Measurements from ENCODE around the gene RPL27. TPM values are rescaled to one million over a fixed set of nuclear protein-coding genes. Genes with fewer than 3 reads are reported as not detected.

The RPL27 gene
- total and polyA plus RNA-seq, 7 donors, result 1,576 to 4,569 (median 2,828) TPM

GRCh38 chr17:43014649-43015542 lies 16.7 kb downstream of the RPL27 start:
- Histone ChIP-seq H3K27ac (peak overlapping the region; percentile 43 to 67 (median 54)), H3K36me3 (peaks cover 10 to 63% (median 34%) of the 10 kb centered on the region in 4 donors), H3K4me1 (peaks cover 0 to 32% (median 29%) of the 10 kb centered on the region in 4 donors), H3K27me3 (no peaks in the 10 kb centered on the region), H3K4me3 (no peak overlapping the region), H3K9me3 (no peaks in the 10 kb centered on the region)
- intact Hi-C loops (cut with DNase I), result no loop called here
- WGBS, 2 donors, result 79 to 80% methylated on average over 8 of the region's 8 CpGs
- DNase-seq, result peak; percentile 24
- no peak for TF ChIP-seq EP300 (IDR thresholded peaks at IDR 0.05)
- TF ChIP-seq CTCF (IDR thresholded peaks at IDR 0.05), result no peak
- TF ChIP-seq POLR2AphosphoS5 (IDR thresholded peaks at IDR 0.05), result no peak
- no peak for TF ChIP-seq POLR2A (IDR thresholded peaks at IDR 0.05)

GRCh38 chr17:43015579-43015978 lies 17.4 kb downstream of the RPL27 start:
- Histone ChIP-seq H3K27ac (peak overlapping the region; percentile 43 to 67 (median 54)), H3K4me3 (no peak overlapping the region), H3K4me1 (peaks cover 0 to 34% (median 32%) of the 10 kb centered on the region in 4 donors), H3K36me3 (peaks cover 10 to 63% (median 34%) of the 10 kb centered on the region in 4 donors), H3K9me3 (no peaks in the 10 kb centered on the region), H3K27me3 (no peaks in the 10 kb centered on the region)
- peak; percentile 80 for DNase-seq
- intact Hi-C loops (cut with DNase I), result no loop called here
- TF ChIP-seq POLR2A (IDR thresholded peaks at IDR 0.05), result no peak
- TF ChIP-seq POLR2AphosphoS5 (IDR thresholded peaks at IDR 0.05), result peak in 2 of 4 donors; percentile 31
- TF ChIP-seq EP300 (IDR thresholded peaks at IDR 0.05), result no peak
- TF ChIP-seq CTCF (IDR thresholded peaks at IDR 0.05), result no peak
- 80 to 82% methylated on average over 9 of the region's 9 CpGs for WGBS, 2 donors

GRCh38 chr17:43016216-43016615 lies 18.0 kb downstream of the RPL27 start:
- WGBS, 2 donors, result 90 to 95% methylated on average over 7 of the region's 7 CpGs
- no peaks in the 10 kb centered on the region for H3K27me3 ChIP-seq
- no peak overlapping the region for H3K4me3 ChIP-seq
- peak overlapping the region; percentile 43 to 67 (median 54) for H3K27ac ChIP-seq
- peaks cover 0 to 39% (median 37%) of the 10 kb centered on the region in 4 donors for H3K4me1 ChIP-seq
- DNase-seq, result no peak
- H3K36me3 ChIP-seq, result peaks cover 10 to 63% (median 34%) of the 10 kb centered on the region in 4 donors
- intact Hi-C loops (cut with DNase I), result no loop called here
- no peak for TF ChIP-seq POLR2A (IDR thresholded peaks at IDR 0.05)
- no peak for TF ChIP-seq POLR2AphosphoS5 (IDR thresholded peaks at IDR 0.05)
- TF ChIP-seq CTCF (IDR thresholded peaks at IDR 0.05), result no peak
- TF ChIP-seq EP300 (IDR thresholded peaks at IDR 0.05), result no peak
- H3K9me3 ChIP-seq, result no peaks in the 10 kb centered on the region

GRCh38 chr17:43018008-43018853 lies 20.0 kb downstream of the RPL27 start:
- H3K27ac ChIP-seq, result peak overlapping the region; percentile 81 to 95 (median 90)

More at GRCh38 chr17:43018008-43018853, 20.0 kb downstream of the RPL27 start:
- no peak for DNase-seq
- intact Hi-C loops (cut with DNase I), result no loop called here
- TF ChIP-seq CTCF (IDR thresholded peaks at IDR 0.05) (no peak), POLR2AphosphoS5 (IDR thresholded peaks at IDR 0.05) (no peak), EP300 (IDR thresholded peaks at IDR 0.05) (no peak), POLR2A (IDR thresholded peaks at IDR 0.05) (no peak)
- 74 to 84% methylated on average over 19 of the region's 19 CpGs for WGBS, 2 donors
- peaks cover 0 to 46% (median 43%) of the 10 kb centered on the region in 4 donors for H3K4me1 ChIP-seq
- no peaks in the 10 kb centered on the region for H3K9me3 ChIP-seq
- peaks cover 5 to 51% (median 30%) of the 10 kb centered on the region in 4 donors for H3K36me3 ChIP-seq
- no peak overlapping the region for H3K4me3 ChIP-seq
- no peaks in the 10 kb centered on the region for H3K27me3 ChIP-seq

All from sigmoid colon (tissue), 7 donors.